ENCODE results near the gene SORCS3.

DNA sequence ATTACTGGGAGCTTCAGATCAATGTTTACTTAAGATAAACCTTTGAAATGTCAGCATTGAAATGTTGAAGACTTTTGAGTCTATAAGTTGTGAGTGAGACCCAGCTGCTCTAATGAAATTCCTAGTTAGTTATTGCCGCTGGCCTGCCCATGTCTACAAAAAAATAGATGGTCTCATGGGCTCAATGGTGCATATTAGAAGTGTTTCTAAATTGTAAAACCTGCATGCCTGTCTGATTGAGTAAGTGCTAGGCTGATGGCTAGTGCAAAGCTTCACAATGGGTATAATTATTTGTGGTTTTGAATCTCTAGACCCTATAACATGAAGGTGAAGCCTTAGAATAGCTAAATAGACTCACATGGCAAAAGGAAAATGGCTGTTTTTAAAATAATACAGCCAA lies 234.5 kb downstream of the SORCS3 start:
- TF ChIP-seq CTCF (IDR thresholded peaks at IDR 0.05; ENCODE audit: insufficient read depth, low read length) (no peak), POLR2AphosphoS5 (IDR thresholded peaks at IDR 0.05; ENCODE audit: low read depth) (no peak)

Data from HL-60 (cell line).